Rectal smooth muscle tissue (tissue), 1 donor: ENCODE results near the gene HOTAIR.

Experiments
- H3K27ac ChIP-seq: one replicate; pipeline ENCODE4 v1.7.0; 2013; ENCODE audit warnings: low read depth, low read length, inconsistent platforms
- H3K27me3 ChIP-seq: one replicate; pipeline ENCODE4 v1.7.0; 2013; ENCODE audit warnings: low read length; ENCODE audit not compliant: control insufficient read depth, insufficient read depth
- H3K36me3 ChIP-seq: one replicate; pipeline ENCODE4 v1.7.0; 2013; ENCODE audit warnings: low read length; ENCODE audit not compliant: control insufficient read depth, insufficient read depth
- H3K4me1 ChIP-seq: one replicate; pipeline ENCODE4 v1.7.0; 2013; ENCODE audit warnings: low read length; ENCODE audit not compliant: control insufficient read depth, insufficient read depth
- H3K4me3 ChIP-seq: one replicate; pipeline ENCODE4 v1.7.0; 2013; ENCODE audit warnings: low read length
- H3K9ac ChIP-seq: one replicate; pipeline ENCODE4 v1.7.0; 2013; ENCODE audit warnings: low read length

Gene HOTAIR

GRCh38 chr12:53976823-53977595 is 2.3 kb upstream of the HOTAIR start:
- no peaks in the 10 kb centered on the region for H3K4me1 ChIP-seq
- H3K27me3 ChIP-seq, result peaks cover 73% of the 10 kb centered on the region
- H3K4me3 ChIP-seq, result no peak overlapping the region
- H3K9ac ChIP-seq, result no peak overlapping the region
- no peak overlapping the region for H3K27ac ChIP-seq
- H3K36me3 ChIP-seq, result no peaks in the 10 kb centered on the region

DNA sequence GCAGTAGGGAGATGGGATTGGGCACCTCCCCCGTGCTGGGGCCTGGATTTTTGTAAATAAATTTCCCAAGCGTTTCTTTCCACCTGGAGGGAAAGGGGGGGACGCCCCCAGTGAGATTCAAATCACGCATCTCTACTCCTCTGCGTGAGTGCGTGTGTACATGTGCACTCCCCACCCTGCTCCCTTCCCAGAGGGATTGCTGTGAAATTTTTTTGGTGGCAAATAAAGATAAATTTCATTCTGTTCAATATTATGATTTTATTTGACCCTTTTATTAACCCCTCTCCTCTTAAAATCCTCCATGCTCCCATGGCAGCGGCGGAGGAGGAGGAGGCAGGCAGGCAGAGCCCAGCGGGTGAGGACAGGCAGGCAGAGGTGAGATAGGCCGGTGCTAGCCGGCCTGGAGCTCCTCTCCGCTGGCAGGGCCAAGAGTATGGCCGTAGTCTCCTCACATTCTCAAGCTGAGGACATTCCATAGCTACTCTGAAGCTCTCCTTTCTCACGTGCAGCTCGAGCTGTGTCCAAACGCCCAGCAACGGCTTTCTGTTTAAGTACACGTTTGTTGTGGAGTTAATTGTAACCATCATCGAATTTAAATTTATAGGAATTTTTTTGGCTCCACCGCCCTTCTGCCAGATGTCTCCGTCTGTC is 1.5 kb upstream of the HOTAIR start:
- Histone ChIP-seq H3K4me1 (no peaks in the 10 kb centered on the region), H3K27ac (no peak overlapping the region), H3K36me3 (no peaks in the 10 kb centered on the region), H3K4me3 (no peak overlapping the region), H3K9ac (no peak overlapping the region), H3K27me3 (peaks cover 75% of the 10 kb centered on the region)

DNA sequence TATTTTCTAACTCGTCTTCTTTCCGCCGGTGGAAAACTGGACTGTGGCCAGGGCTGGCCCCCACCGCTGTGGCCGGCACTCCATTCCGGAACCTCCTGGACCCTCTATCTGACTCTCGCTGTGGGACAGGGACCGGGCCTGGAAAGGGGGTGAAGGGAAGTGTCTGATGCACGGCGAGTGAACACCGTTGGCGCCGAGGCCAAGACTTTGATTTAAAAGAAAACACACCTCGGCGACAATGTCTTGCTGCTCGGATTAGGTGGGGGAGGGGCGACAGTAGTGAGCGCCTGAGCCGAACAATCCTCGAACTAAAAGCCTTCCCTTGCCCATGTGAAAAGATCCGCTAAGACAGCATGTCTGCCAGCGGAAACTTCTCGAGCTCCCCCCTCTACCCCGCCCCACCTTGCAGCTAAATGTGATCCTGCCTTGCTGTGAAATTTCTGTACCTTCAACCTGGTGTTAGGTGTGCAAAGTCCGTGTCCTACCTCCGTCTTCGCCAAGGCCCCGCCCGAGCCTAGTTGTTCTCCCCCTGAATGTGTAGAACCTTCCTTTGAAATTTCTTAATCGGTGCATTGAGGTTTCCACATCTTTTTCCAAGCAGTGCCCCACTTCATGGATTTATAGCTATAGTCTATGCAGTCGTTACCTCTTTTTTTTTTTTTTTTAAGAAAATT is 862 bp upstream of the HOTAIR start:
- H3K4me3 ChIP-seq, result no peak overlapping the region
- H3K36me3 ChIP-seq, result no peaks in the 10 kb centered on the region
- H3K4me1 ChIP-seq, result no peaks in the 10 kb centered on the region
- no peak overlapping the region for H3K9ac ChIP-seq
- no peak overlapping the region for H3K27ac ChIP-seq
- H3K27me3 ChIP-seq, result peaks cover 76% of the 10 kb centered on the region

DNA sequence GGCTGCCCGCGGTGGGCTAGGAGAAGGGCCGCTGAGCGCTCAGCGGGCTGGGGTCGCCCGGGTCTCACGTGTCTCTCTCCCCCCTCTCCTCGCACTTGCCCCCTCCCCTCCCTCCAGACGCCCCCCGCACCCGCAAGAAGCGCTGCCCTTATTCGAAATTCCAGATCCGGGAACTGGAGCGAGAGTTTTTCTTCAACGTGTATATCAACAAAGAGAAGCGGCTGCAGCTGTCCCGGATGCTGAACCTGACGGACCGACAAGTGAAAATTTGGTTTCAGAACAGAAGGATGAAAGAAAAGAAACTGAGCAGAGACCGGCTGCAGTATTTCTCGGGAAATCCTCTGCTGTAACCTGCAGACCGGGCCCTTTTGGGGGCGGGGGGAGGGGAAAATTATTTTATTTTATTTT is 314 bp upstream of the HOTAIR start:
- H3K9ac ChIP-seq, result no peak overlapping the region
- no peak overlapping the region for H3K4me3 ChIP-seq
- no peaks in the 10 kb centered on the region for H3K4me1 ChIP-seq
- no peak overlapping the region for H3K27ac ChIP-seq
- H3K27me3 ChIP-seq, result peaks cover 76% of the 10 kb centered on the region
- no peaks in the 10 kb centered on the region for H3K36me3 ChIP-seq

DNA sequence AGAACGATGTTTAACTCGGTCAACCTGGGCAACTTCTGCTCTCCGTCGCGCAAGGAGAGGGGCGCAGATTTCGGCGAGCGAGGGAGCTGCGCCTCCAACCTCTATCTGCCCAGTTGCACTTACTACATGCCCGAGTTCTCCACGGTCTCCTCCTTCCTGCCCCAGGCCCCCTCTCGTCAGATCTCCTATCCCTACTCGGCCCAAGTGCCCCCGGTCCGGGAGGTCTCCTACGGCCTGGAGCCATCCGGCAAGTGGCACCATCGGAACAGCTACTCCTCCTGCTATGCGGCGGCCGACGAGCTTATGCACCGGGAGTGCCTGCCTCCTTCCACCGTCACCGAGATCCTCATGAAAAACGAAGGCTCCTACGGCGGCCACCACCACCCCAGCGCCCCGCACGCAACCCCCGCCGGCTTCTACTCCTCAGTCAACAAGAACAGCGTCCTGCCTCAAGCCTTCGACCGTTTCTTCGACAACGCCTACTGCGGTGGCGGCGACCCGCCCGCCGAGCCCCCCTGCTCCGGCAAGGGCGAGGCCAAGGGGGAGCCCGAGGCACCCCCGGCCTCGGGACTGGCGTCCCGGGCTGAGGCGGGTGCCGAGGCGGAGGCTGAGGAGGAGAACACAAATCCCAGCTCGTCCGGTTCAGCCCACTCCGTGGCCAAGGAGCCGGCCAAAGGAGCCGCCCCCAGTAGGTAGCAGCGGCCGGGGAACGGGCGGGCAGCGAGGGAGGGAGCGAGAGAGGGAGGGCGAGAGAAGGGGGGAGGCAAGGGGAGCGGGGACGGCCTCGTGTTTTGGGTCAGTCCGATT is 1.3 kb downstream of the HOTAIR start:
- Histone ChIP-seq H3K4me3 (no peak overlapping the region), H3K27me3 (peaks cover 83% of the 10 kb centered on the region), H3K4me1 (no peaks in the 10 kb centered on the region)

DNA sequence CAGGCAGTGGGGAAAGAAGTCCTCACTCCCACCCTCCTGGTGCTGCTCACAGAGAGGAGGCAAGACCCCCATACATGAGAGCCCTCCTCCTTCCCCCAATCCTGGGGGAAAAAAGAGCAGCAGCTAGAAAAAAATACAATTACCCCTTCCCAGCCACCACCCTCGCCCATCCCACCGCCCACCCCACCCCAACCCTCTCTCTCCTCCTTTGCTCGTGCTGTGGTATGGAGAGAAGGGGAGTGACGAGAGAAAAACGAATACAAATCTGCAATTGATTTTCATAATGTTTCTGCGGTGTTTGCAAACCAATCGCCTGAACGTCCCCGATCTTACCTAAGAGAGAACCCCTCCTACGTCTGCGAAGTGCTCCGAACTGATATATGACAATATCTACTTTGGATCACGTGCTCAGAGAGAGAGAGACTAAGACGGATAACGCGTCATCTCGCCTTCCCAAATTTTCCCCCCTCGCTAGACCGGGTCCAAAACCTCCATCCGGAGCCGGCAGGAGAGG is 2.0 kb downstream of the HOTAIR start, which contains the start of gene HOXC11:
HOXC11 (plus strand) TSS at position 405 of the 514 bp plus-strand sequence. CDS start 116 bp downstream, outside the sequence.
- no peak within 1 kb of the TSS for H3K4me3 ChIP-seq
- peaks cover 86% of the 10 kb centered on the region for H3K27me3 ChIP-seq
- H3K9ac ChIP-seq, result no peak within 1 kb of the TSS

More for the DNA sequence above, 1.3 kb downstream of the HOTAIR start:
- Histone ChIP-seq H3K9ac (no peak overlapping the region), H3K36me3 (no peaks in the 10 kb centered on the region), H3K27ac (no peak overlapping the region)

DNA sequence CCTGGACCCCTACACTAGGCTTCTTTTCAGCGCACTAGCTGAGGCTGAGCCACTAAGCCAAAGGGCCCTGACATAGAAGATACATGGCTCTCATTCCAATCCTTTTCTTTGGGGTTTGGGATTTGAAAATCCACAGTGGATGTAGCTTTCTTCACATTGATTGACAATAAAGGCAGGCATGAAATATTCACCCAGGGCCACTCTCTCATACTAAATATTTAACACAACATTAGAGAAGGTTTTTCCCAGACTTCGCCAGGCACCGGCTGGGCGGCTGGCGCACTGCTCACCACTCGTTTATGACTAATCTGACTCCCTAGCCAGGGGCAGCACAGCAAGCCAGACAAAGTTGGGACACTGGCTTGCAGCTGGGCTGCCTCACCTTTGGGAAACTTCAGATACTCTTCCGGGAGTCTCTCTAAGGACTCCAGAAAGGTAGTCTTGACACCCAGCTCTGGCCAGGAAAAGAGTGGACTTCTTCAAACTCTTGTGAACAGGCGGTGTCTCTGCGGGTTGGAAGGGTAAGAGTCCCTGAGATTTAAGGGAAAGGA is 2.5 kb downstream of the HOTAIR start:
- no peak overlapping the region for H3K4me3 ChIP-seq
- no peaks in the 10 kb centered on the region for H3K36me3 ChIP-seq
- peaks cover 87% of the 10 kb centered on the region for H3K27me3 ChIP-seq
- no peak overlapping the region for H3K9ac ChIP-seq
- no peaks in the 10 kb centered on the region for H3K4me1 ChIP-seq
- no peak overlapping the region for H3K27ac ChIP-seq

More for the DNA sequence above, 2.0 kb downstream of the HOTAIR start, which contains the start of gene HOXC11:
- Histone ChIP-seq H3K36me3 (no peaks in the 10 kb centered on the region), H3K27ac (no peak within 1 kb of the TSS), H3K4me1 (no peaks in the 10 kb centered on the region)

GRCh38 chr12:53971686-53972085 is 3.1 kb downstream of the HOTAIR start:
- peaks cover 87% of the 10 kb centered on the region for H3K27me3 ChIP-seq
- H3K9ac ChIP-seq, result no peak overlapping the region
- no peak overlapping the region for H3K27ac ChIP-seq
- no peaks in the 10 kb centered on the region for H3K4me1 ChIP-seq
- H3K4me3 ChIP-seq, result no peak overlapping the region
- H3K36me3 ChIP-seq, result no peaks in the 10 kb centered on the region

DNA sequence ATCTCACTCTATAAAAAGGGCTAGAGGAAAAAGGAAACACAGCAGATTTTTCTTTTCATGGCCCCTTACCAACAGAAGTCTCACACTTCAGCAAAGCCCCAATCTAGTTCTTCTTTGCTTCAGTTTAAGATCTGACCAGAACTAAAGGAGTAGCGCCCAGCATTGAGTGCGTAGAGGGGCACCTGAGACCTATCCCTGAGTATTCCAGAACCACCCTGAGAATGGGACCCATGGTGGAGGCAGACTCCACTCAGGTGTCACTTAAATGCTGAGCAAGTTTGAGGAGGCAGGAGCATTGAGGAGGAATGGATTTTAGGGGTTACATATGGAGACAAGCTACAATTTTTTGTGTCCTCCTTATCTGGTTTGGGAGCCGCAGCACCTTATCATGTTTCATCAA is 3.6 kb downstream of the HOTAIR start:
- H3K4me1 ChIP-seq, result no peaks in the 10 kb centered on the region
- no peak overlapping the region for H3K4me3 ChIP-seq
- no peak overlapping the region for H3K9ac ChIP-seq
- peaks cover 86% of the 10 kb centered on the region for H3K27me3 ChIP-seq
- no peak overlapping the region for H3K27ac ChIP-seq
- no peaks in the 10 kb centered on the region for H3K36me3 ChIP-seq

DNA sequence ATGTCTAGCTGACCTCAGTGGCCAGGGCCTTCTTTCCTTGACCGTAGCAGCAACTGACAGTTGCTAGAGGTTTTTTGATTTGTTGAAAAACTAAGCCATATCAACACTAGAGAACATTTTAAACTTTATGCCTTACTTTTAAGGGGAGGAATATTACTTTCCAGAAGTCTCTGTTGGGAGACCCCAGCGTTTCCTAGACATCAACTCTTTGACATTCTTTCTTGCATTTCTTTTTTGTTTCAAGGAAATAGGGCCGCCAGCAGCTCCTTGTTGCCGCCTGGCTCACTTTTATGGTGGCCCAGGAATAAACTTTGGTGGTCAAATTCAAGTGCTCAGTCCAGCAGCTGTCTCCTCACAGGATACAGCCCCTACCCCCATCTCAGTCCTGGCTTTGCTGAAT is 4.3 kb downstream of the HOTAIR start:
- Histone ChIP-seq H3K4me3 (no peak overlapping the region), H3K4me1 (no peaks in the 10 kb centered on the region), H3K27me3 (peaks cover 82% of the 10 kb centered on the region), H3K9ac (no peak overlapping the region), H3K27ac (no peak overlapping the region), H3K36me3 (no peaks in the 10 kb centered on the region)

DNA sequence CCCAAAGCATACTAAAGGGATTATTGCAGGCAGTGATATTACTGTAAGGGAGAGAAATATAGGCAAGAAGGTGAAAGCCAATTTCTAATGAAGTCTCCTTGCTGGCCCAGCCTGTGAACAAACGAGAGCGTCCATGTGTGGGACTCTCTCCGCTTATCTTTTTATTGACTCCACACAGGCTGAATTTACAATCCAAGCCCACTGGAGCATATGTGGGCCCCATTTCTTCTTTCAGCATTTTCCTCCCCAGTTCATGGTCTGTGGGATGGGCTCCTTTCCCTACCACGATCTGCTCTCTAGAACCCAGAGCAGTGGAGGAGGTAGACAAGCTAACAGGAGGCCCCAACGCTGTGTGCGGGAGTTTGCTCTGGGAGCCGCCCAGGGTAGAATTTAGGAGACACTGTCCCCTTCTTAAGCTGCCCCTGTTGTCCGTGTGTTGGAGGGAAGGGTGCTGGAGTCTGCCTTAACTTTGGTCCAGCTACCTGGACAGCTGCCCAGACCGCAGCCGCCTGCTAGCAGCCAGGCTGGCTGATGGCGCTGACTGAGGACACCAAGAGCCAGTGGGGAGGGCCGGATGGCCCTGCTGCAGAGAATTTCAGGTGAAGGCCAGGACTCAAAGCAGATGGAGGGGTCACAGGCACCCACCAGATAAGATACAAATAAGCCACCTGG is 5.0 kb downstream of the HOTAIR start:
- H3K27ac ChIP-seq, result no peak overlapping the region
- H3K27me3 ChIP-seq, result peaks cover 85% of the 10 kb centered on the region
- no peaks in the 10 kb centered on the region for H3K4me1 ChIP-seq
- H3K9ac ChIP-seq, result no peak overlapping the region
- no peaks in the 10 kb centered on the region for H3K36me3 ChIP-seq
- no peak overlapping the region for H3K4me3 ChIP-seq
